B cell (primary cell): ENCODE results near the gene ANTXR2. TPM values are rescaled to one million over a fixed set of nuclear protein-coding genes. Genes with fewer than 3 reads are reported as not detected.

Experiments
- ATAC-seq: fragments of 200-7000 bp; cut with Tn5 transposase; one replicate; pipeline ENCODE4 v1.10.0; 2021; ENCODE audit warnings: low read depth, mild to moderate bottlenecking, moderate number of reproducible peaks, moderate library complexity
- CTCF ChIA-PET: fragments of 350-600 bp; sonication (Branson Sonifier 250); formaldehyde crosslinking; loops from one replicate; lab custom pipeline; 2021; ENCODE audit warnings: antibody characterized with exemption, inconsistent platforms; lab: Charles Lee
- POLR2A ChIA-PET: fragments of 350-600 bp; sonication (Branson Sonifier 250); formaldehyde crosslinking; loops from one replicate; lab custom pipeline; 2021; ENCODE audit warnings: antibody characterized with exemption; lab: Charles Lee
- DNase-seq: peaks from one replicate; pipeline ENCODE4 v3.0.0; 2013
- H2AFZ ChIP-seq: 2 replicates; pipeline ENCODE4 v1.6.1; 2012; ENCODE audit warnings: mild to moderate bottlenecking, low read depth, low read length; ENCODE audit not compliant: insufficient read depth, poor library complexity, severe bottlenecking
- H3K27ac ChIP-seq, 2 donors: 1 replicate in 1 of 2; 2 replicates in 1 of 2; pipeline ENCODE4 v1.5.1; 2012 to 2013; ENCODE audit warnings: low read length in 2 of 2, mild to moderate bottlenecking in 2 of 2, moderate library complexity in 1 of 2
- H3K27me3 ChIP-seq, 4 experiments: fragments of 200-600 bp in 1 of 4; sonication (generic) in 1 of 4; replicated peaks in 1 of 4; 1 replicate in 2 of 4; 2 replicates in 2 of 4; pipeline versions ENCODE4 v1.6.1 to v1.7.0; 2013 to 2016; ENCODE audit warnings: low read length in 3 of 4, mild to moderate bottlenecking in 2 of 4, mixed read lengths in 1 of 4, moderate library complexity in 1 of 4; ENCODE audit not compliant: insufficient read depth in 4 of 4, control insufficient read depth in 3 of 4; ENCODE audit errors: control extremely low read depth in 1 of 4
- H3K36me3 ChIP-seq, 2 experiments: replicated peaks in 1 of 2; 1 replicate in 1 of 2; 2 replicates in 1 of 2; pipeline versions ENCODE4 v1.6.1 to v1.7.1; 2013; ENCODE audit warnings: low read length in 1 of 2; ENCODE audit not compliant: insufficient read depth in 2 of 2, control insufficient read depth in 1 of 2; ENCODE audit errors: control extremely low read depth in 1 of 2, extremely low read depth in 1 of 2
- H3K4me1 ChIP-seq, 2 donors: fragments of 200-600 bp in 1 of 2; sonication (generic) in 1 of 2; 1 replicate in 1 of 2; 2 replicates in 1 of 2; pipeline versions ENCODE4 v1.5.1 to v1.6.1; 2013 to 2017; ENCODE audit warnings: low read length in 2 of 2; ENCODE audit not compliant: control insufficient read depth in 2 of 2, insufficient read depth in 2 of 2
- H3K4me2 ChIP-seq: replicated peaks from 2 replicates; pipeline ENCODE3; 2012; ENCODE audit warnings: mild to moderate bottlenecking, low read depth, low read length; ENCODE audit not compliant: poor library complexity, severe bottlenecking
- H3K4me3 ChIP-seq, 5 experiments: fragments of 200-600 bp in 1 of 5; sonication (generic) in 1 of 5; 1 replicate in 3 of 5; 2 replicates in 2 of 5; pipeline versions ENCODE4 v1.5.1 to v1.7.0; 2011 to 2016; ENCODE audit warnings: low read length in 4 of 5, mild to moderate bottlenecking in 4 of 5, low read depth in 2 of 5, control low read depth in 1 of 5, moderate library complexity in 1 of 5; ENCODE audit not compliant: insufficient read depth in 1 of 5; ENCODE audit errors: control extremely low read depth in 1 of 5, extremely low read depth in 1 of 5
- H3K79me2 ChIP-seq: fragments of 200-600 bp; sonication (generic); one replicate; pipeline ENCODE4 v1.6.0; 2016; ENCODE audit warnings: low read length; ENCODE audit not compliant: control insufficient read depth, insufficient read depth
- H3K9ac ChIP-seq: fragments of 200-600 bp; sonication (generic); 2 replicates; pipeline ENCODE4 v1.6.1; 2017; ENCODE audit warnings: mild to moderate bottlenecking, low read length, moderate library complexity
- H3K9me3 ChIP-seq, 3 donors: one replicate each; pipeline versions ENCODE4 v1.6.1 to v1.7.1; 2013; ENCODE audit warnings: low read length in 2 of 3; ENCODE audit not compliant: control insufficient read depth in 2 of 3, insufficient read depth in 1 of 3; ENCODE audit errors: control extremely low read depth in 1 of 3
- H4K20me1 ChIP-seq: 2 replicates; pipeline ENCODE4 v1.6.0; 2012; ENCODE audit warnings: mild to moderate bottlenecking, low read length; ENCODE audit not compliant: insufficient read depth, control insufficient read depth, poor library complexity, severe bottlenecking
- H3K27ac Mint-ChIP-seq: one replicate; pipeline ENCODE4 v1.8.0; 2021; ENCODE audit warnings: mixed read lengths
- H3K27me3 Mint-ChIP-seq: one replicate; pipeline ENCODE4 v1.8.0; 2021; ENCODE audit warnings: mixed read lengths
- H3K4me1 Mint-ChIP-seq: one replicate; pipeline ENCODE4 v1.8.0; 2021; ENCODE audit warnings: mixed read lengths
- H3K4me3 Mint-ChIP-seq: one replicate; pipeline ENCODE4 v1.8.0; 2021; ENCODE audit warnings: mixed read lengths
- H3K9me3 Mint-ChIP-seq: one replicate; pipeline ENCODE4 v1.8.0; 2022; ENCODE audit warnings: mixed read lengths; ENCODE audit not compliant: insufficient read depth
- EZH2 ChIP-seq: IDR thresholded peaks from 2 replicates; pipeline ENCODE4 v1.6.1; 2012; ENCODE audit warnings: borderline replicate concordance, low read depth, mild to moderate bottlenecking, moderate library complexity, low read length; ENCODE audit not compliant: insufficient read depth, poor library complexity, severe bottlenecking
- WGBS: methylation state at CpG from one replicate; pipeline ENCODE4 v1.1.5; 2013; ENCODE audit warnings: missing lambda C conversion rate; ENCODE audit not compliant: insufficient coverage; 5-methylcytosine and 5-hydroxymethylcytosine counted together
- intact Hi-C: fragments of 100-400 bp; cut with micrococcal nuclease; formaldehyde crosslinking; loops from one replicate; pipeline ENCODE4 v1.10.0; 2022
- polyA plus RNA-seq: library from polyadenylated mRNA; depleted of rRNA; stranded (reverse); fragments of >200 nt; gene quantifications from 2 replicates; pipeline ENCODE4 v1.2.3, GENCODE V29; 2012
- total RNA-seq, 2 donors: library from RNA; stranded (reverse); fragments of 120-200 nt in 1 of 2; gene quantifications; 1 replicate in 1 of 2; 2 replicates in 1 of 2; pipeline versions ENCODE4 v1.2.3 to v1.2.4, GENCODE V29; 2013 to 2022
- TF ChIP-seq, protein P1 (sequence below): fragments of 200-600 bp; IDR thresholded peaks from one replicate; pipeline ENCODE4 v1.8.0; 2022; ENCODE audit warnings: antibody characterized with exemption, mild to moderate bottlenecking

Gene ANTXR2
- total and polyA plus RNA-seq, 2 donors (not counting 1 experiment from before 2014, with no cell fraction given): 10.6 to 63.0 TPM

DNA sequence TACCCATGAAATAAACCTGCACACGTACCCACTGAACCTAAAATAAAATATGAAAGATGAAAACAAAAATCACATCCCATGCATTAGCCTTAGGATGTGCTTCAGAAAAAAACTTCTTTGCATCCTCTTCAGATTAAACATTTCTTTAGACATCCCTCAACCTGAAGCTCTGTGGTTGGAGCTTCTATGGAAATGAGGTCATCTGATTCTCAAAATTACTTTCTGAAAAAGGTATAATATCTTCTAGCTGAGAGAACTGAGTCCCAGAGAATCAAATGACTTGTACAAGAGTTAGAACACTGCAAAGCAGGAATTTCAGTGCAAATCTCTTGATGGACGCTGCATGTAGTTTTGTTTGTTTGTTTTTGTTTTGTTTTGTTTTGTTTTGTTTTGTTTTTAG, 19.1 kb upstream of the ANTXR2 start:
- intact Hi-C loops: no loop called here
- no peaks in the 10 kb centered on the region for H3K9me3 Mint-ChIP-seq
- Histone ChIP-seq H3K36me3 (no peaks in the 10 kb centered on the region), H4K20me1 (no peaks in the 10 kb centered on the region), H3K4me3 (no peak overlapping the region), H3K4me2 (no peak overlapping the region), H3K27ac (no peak overlapping the region), H3K9ac (no peak overlapping the region), H3K4me1 (no peaks in the 10 kb centered on the region), H2AFZ (no peak overlapping the region), H3K79me2 (no peaks in the 10 kb centered on the region), H3K9me3 (no peaks in the 10 kb centered on the region), H3K27me3 (no peaks in the 10 kb centered on the region)
- H3K27me3 Mint-ChIP-seq: peaks cover 24% of the 10 kb centered on the region
- no peak overlapping the region for H3K4me3 Mint-ChIP-seq
- TF ChIP-seq, protein P1, sequence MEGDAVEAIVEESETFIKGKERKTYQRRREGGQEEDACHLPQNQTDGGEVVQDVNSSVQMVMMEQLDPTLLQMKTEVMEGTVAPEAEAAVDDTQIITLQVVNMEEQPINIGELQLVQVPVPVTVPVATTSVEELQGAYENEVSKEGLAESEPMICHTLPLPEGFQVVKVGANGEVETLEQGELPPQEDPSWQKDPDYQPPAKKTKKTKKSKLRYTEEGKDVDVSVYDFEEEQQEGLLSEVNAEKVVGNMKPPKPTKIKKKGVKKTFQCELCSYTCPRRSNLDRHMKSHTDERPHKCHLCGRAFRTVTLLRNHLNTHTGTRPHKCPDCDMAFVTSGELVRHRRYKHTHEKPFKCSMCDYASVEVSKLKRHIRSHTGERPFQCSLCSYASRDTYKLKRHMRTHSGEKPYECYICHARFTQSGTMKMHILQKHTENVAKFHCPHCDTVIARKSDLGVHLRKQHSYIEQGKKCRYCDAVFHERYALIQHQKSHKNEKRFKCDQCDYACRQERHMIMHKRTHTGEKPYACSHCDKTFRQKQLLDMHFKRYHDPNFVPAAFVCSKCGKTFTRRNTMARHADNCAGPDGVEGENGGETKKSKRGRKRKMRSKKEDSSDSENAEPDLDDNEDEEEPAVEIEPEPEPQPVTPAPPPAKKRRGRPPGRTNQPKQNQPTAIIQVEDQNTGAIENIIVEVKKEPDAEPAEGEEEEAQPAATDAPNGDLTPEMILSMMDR: no peak
- no peak for TF ChIP-seq EZH2
- ChIA-PET CTCF (no interaction called here), POLR2A (no interaction called here)
- no peak for DNase-seq
- H3K27ac Mint-ChIP-seq: no peak overlapping the region
- H3K4me1 Mint-ChIP-seq: no peaks in the 10 kb centered on the region
- WGBS: 100% methylated on average over 1 of the region's 2 CpGs
- no peak for ATAC-seq

DNA sequence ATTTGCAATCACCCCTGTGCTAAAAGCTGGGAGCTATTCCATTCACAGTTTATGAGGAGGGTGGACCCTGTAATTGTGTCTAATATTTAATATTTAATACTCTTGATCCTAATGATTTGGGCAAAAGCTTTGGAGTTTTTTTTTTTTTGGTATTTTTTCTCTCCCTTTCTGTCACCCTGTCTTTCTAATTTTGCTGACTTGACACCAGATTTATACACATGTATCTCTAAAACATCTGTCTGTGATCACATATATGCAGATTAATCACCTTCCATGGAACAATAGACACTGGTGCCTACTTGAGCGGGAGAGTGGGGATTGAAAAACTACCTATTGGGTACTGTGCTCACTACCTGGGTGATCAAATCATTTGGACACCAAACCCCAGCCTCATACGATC, 18.7 kb upstream of the ANTXR2 start:
- Mint-ChIP-seq H3K9me3 (no peaks in the 10 kb centered on the region), H3K4me3 (no peak overlapping the region), H3K4me1 (no peaks in the 10 kb centered on the region), H3K27me3 (peaks cover 26% of the 10 kb centered on the region), H3K27ac (no peak overlapping the region)
- no peaks in the 10 kb centered on the region for H3K36me3 ChIP-seq
- WGBS: no CpG with 5 or more reads among the region's 2 CpGs
- no peak for TF ChIP-seq EZH2
- TF ChIP-seq, protein P1: no peak
- ChIA-PET POLR2A (no interaction called here), CTCF (interaction anchor here (1.1 kb wide), 1 partner anchor 130 kb away, joined by 4 read pairs; no protein-coding TSS in a partner anchor)
- H3K4me3 ChIP-seq: no peak overlapping the region
- H3K79me2 ChIP-seq: no peaks in the 10 kb centered on the region
- no peak for ATAC-seq
- H3K4me1 ChIP-seq: no peaks in the 10 kb centered on the region
- no peaks in the 10 kb centered on the region for H3K9me3 ChIP-seq
- H2AFZ ChIP-seq: no peak overlapping the region
- H3K9ac ChIP-seq: no peak overlapping the region
- no peaks in the 10 kb centered on the region for H4K20me1 ChIP-seq
- H3K27me3 ChIP-seq: no peaks in the 10 kb centered on the region
- H3K4me2 ChIP-seq: no peak overlapping the region
- intact Hi-C loops: no loop called here
- H3K27ac ChIP-seq: no peak overlapping the region
- DNase-seq: no peak
